Activated naive CD4-positive, alpha-beta T cell treated with anti-CD3 and anti-CD28 coated beads for 36 hours (primary cell): ENCODE results near the gene NBAS. TPM values are rescaled to one million over a fixed set of nuclear protein-coding genes. Genes with fewer than 3 reads are reported as not detected.

ENCODE experiments used
- CTCF ChIA-PET: fragments of 350-600 bp; sonication (Branson Sonifier 250); formaldehyde crosslinking; loops from one replicate; lab custom pipeline; 2021; ENCODE audit warnings: antibody characterized with exemption; lab: Charles Lee
- DNase-seq: peaks from one replicate; pipeline ENCODE4 v3.0.0-alpha.2; 2020
- H3K27ac Mint-ChIP-seq: one replicate; pipeline ENCODE4 v1.8.0; 2021; ENCODE audit warnings: mild to moderate bottlenecking, mixed read lengths
- H3K27me3 Mint-ChIP-seq: one replicate; pipeline ENCODE4 v1.8.0; 2021; ENCODE audit warnings: low read depth, mixed read lengths
- H3K36me3 Mint-ChIP-seq: one replicate; pipeline ENCODE4 v1.8.0; 2021; ENCODE audit warnings: low read depth, mixed read lengths
- H3K4me1 Mint-ChIP-seq: one replicate; pipeline ENCODE4 v1.8.0; 2021; ENCODE audit warnings: low read depth, mixed read lengths
- H3K4me3 Mint-ChIP-seq: one replicate; pipeline ENCODE4 v1.8.0; 2021; ENCODE audit warnings: mild to moderate bottlenecking, moderate library complexity, mixed read lengths
- H3K9me3 Mint-ChIP-seq: one replicate; pipeline ENCODE4 v1.8.0; 2021; ENCODE audit warnings: mixed read lengths
- intact Hi-C: fragments of 100-400 bp; cut with micrococcal nuclease; formaldehyde crosslinking; loops from one replicate; pipeline ENCODE4 v1.15.1; 2023
- total RNA-seq, 2 experiments: library from RNA; stranded (reverse); gene quantifications; one replicate each; pipeline ENCODE4 v1.2.3, GENCODE V29; 2021

NBAS gene
- total RNA-seq, 2 experiments from 2014 or later: 45.5 to 46.4 TPM

- CTCF ChIA-PET: no interaction called here
- Mint-ChIP-seq H3K36me3 (peaks cover 10% of the 10 kb centered on the region), H3K9me3 (no peaks in the 10 kb centered on the region), H3K4me3 (no peak overlapping the region), H3K4me1 (no peaks in the 10 kb centered on the region), H3K27ac (no peak overlapping the region), H3K27me3 (peaks cover 21% of the 10 kb centered on the region)
- DNase-seq: no peak
- intact Hi-C loops: loop anchor here (10.0 kb wide), 1 partner anchor 528 kb away; the partner anchor contains the start of gene LRATD1
These were observed 398.5 kb downstream of the NBAS start for GRCh38 chr2:15162620-15163019.

GRCh38 chr2:15160201-15160991 is 400.7 kb downstream of the NBAS start:
- DNase-seq: no peak
- H3K9me3 Mint-ChIP-seq: no peaks in the 10 kb centered on the region
- intact Hi-C loops: loop anchor here (10.0 kb wide), 1 partner anchor 526 kb away; the partner anchor contains the start of gene LRATD1
- CTCF ChIA-PET: interaction anchor here (0.7 to 1.5 kb wide), 5 partner anchors 18 to 325 kb away, joined by 3 to 7 read pairs (median 3); no protein-coding TSS in a partner anchor
- H3K27me3 Mint-ChIP-seq: peaks cover 24% of the 10 kb centered on the region
- H3K27ac Mint-ChIP-seq: no peak overlapping the region
- no peaks in the 10 kb centered on the region for H3K36me3 Mint-ChIP-seq
- H3K4me3 Mint-ChIP-seq: no peak overlapping the region
- H3K4me1 Mint-ChIP-seq: peaks cover 9% of the 10 kb centered on the region

GRCh38 chr2:15159751-15160177 is 401.4 kb downstream of the NBAS start:
- Mint-ChIP-seq H3K36me3 (no peaks in the 10 kb centered on the region), H3K27ac (no peak overlapping the region), H3K4me3 (no peak overlapping the region), H3K4me1 (peaks cover 9% of the 10 kb centered on the region), H3K27me3 (peaks cover 24% of the 10 kb centered on the region), H3K9me3 (no peaks in the 10 kb centered on the region)
- DNase-seq: peak; percentile 41
- intact Hi-C loops: loop anchor here (1.0 to 10.0 kb wide), 3 partner anchors 256 to 525 kb away; partner anchors contain the start of gene LRATD1
- CTCF ChIA-PET: interaction anchor here (0.7 to 1.5 kb wide), 5 partner anchors 18 to 325 kb away, joined by 3 to 7 read pairs (median 3); no protein-coding TSS in a partner anchor

- CTCF ChIA-PET: no interaction called here
- DNase-seq: no peak
- no peak overlapping the region for H3K27ac Mint-ChIP-seq
These were observed 401.9 kb downstream of the NBAS start for GRCh38 chr2:15159206-15159605.

GRCh38 chr2:15158532-15158931 is 402.6 kb downstream of the NBAS start:
- CTCF ChIA-PET: no interaction called here
- Mint-ChIP-seq H3K36me3 (no peaks in the 10 kb centered on the region), H3K4me1 (peaks cover 9% of the 10 kb centered on the region), H3K27me3 (peaks cover 24% of the 10 kb centered on the region), H3K27ac (no peak overlapping the region), H3K9me3 (no peaks in the 10 kb centered on the region), H3K4me3 (no peak overlapping the region)
- DNase-seq: no peak
- intact Hi-C loops: loop anchor here (2.0 kb wide), 1 partner anchor 418 kb away; no protein-coding TSS in a partner anchor

More at GRCh38 chr2:15159206-15159605, 401.9 kb downstream of the NBAS start:
- H3K4me3 Mint-ChIP-seq: no peak overlapping the region
- no peaks in the 10 kb centered on the region for H3K36me3 Mint-ChIP-seq
- intact Hi-C loops: loop anchor here (1.0 to 2.0 kb wide), 2 partner anchors 256 to 418 kb away; no protein-coding TSS in a partner anchor
- no peaks in the 10 kb centered on the region for H3K9me3 Mint-ChIP-seq
- peaks cover 9% of the 10 kb centered on the region for H3K4me1 Mint-ChIP-seq
- peaks cover 24% of the 10 kb centered on the region for H3K27me3 Mint-ChIP-seq

GRCh38 chr2:15158100-15158499 is 403.0 kb downstream of the NBAS start:
- Mint-ChIP-seq H3K36me3 (no peaks in the 10 kb centered on the region), H3K4me3 (no peak overlapping the region), H3K4me1 (peaks cover 9% of the 10 kb centered on the region), H3K9me3 (no peaks in the 10 kb centered on the region), H3K27ac (no peak overlapping the region), H3K27me3 (peaks cover 24% of the 10 kb centered on the region)
- CTCF ChIA-PET: no interaction called here
- intact Hi-C loops: loop anchor here (2.0 kb wide), 1 partner anchor 419 kb away; no protein-coding TSS in a partner anchor
- DNase-seq: no peak

- intact Hi-C loops: no loop called here
- DNase-seq: no peak
- CTCF ChIA-PET: interaction anchor here (0.7 kb wide), 1 partner anchor 214 kb away, joined by 3 read pairs; no protein-coding TSS in a partner anchor
- H3K9me3 Mint-ChIP-seq: no peaks in the 10 kb centered on the region
- H3K27me3 Mint-ChIP-seq: peaks cover 12% of the 10 kb centered on the region
- H3K4me3 Mint-ChIP-seq: no peak overlapping the region
- H3K4me1 Mint-ChIP-seq: peaks cover 9% of the 10 kb centered on the region
- H3K36me3 Mint-ChIP-seq: no peaks in the 10 kb centered on the region
- no peak overlapping the region for H3K27ac Mint-ChIP-seq
These were observed 405.1 kb downstream of the NBAS start for GRCh38 chr2:15155959-15156574.

- no peak overlapping the region for H3K4me3 Mint-ChIP-seq
- intact Hi-C loops: no loop called here
- H3K27me3 Mint-ChIP-seq: peaks cover 3% of the 10 kb centered on the region
These were observed 406.8 kb downstream of the NBAS start for GRCh38 chr2:15154297-15154696.

GRCh38 chr2:15152382-15152781 is 408.8 kb downstream of the NBAS start:
- CTCF ChIA-PET: interaction anchor here (0.7 kb wide), 1 partner anchor 47 kb away, joined by 3 read pairs; no protein-coding TSS in a partner anchor
- peaks cover 9% of the 10 kb centered on the region for H3K4me1 Mint-ChIP-seq
- H3K9me3 Mint-ChIP-seq: no peaks in the 10 kb centered on the region
- intact Hi-C loops: no loop called here
- H3K27ac Mint-ChIP-seq: no peak overlapping the region
- no peaks in the 10 kb centered on the region for H3K36me3 Mint-ChIP-seq
- H3K27me3 Mint-ChIP-seq: peaks cover 6% of the 10 kb centered on the region
- no peak overlapping the region for H3K4me3 Mint-ChIP-seq
- DNase-seq: no peak

More at GRCh38 chr2:15154297-15154696, 406.8 kb downstream of the NBAS start:
- Mint-ChIP-seq H3K36me3 (no peaks in the 10 kb centered on the region), H3K9me3 (no peaks in the 10 kb centered on the region), H3K4me1 (peaks cover 9% of the 10 kb centered on the region), H3K27ac (no peak overlapping the region)
- CTCF ChIA-PET: no interaction called here
- no peak for DNase-seq

GRCh38 chr2:15149063-15149462 is 412.1 kb downstream of the NBAS start:
- H3K9me3 Mint-ChIP-seq: no peaks in the 10 kb centered on the region
- no peaks in the 10 kb centered on the region for H3K4me1 Mint-ChIP-seq
- intact Hi-C loops: no loop called here
- H3K27ac Mint-ChIP-seq: no peak overlapping the region
- CTCF ChIA-PET: no interaction called here
- H3K4me3 Mint-ChIP-seq: no peak overlapping the region
- no peaks in the 10 kb centered on the region for H3K36me3 Mint-ChIP-seq
- DNase-seq: no peak
- H3K27me3 Mint-ChIP-seq: peaks cover 8% of the 10 kb centered on the region

- Mint-ChIP-seq H3K4me3 (no peak overlapping the region), H3K9me3 (no peaks in the 10 kb centered on the region), H3K36me3 (no peaks in the 10 kb centered on the region), H3K27ac (no peak overlapping the region), H3K4me1 (peaks cover 6% of the 10 kb centered on the region), H3K27me3 (peaks cover 8% of the 10 kb centered on the region)
- CTCF ChIA-PET: no interaction called here
- intact Hi-C loops: no loop called here
- no peak for DNase-seq
These were observed 413.5 kb downstream of the NBAS start for GRCh38 chr2:15147591-15147990.

- Mint-ChIP-seq H3K9me3 (no peaks in the 10 kb centered on the region), H3K4me1 (peaks cover 13% of the 10 kb centered on the region), H3K36me3 (no peaks in the 10 kb centered on the region), H3K27me3 (peaks cover 8% of the 10 kb centered on the region), H3K4me3 (no peak overlapping the region), H3K27ac (no peak overlapping the region)
- intact Hi-C loops: no loop called here
- CTCF ChIA-PET: no interaction called here
- DNase-seq: no peak
These were observed 414.2 kb downstream of the NBAS start for GRCh38 chr2:15146960-15147359.
